GDM1 (cell line): Measurements from ENCODE around the gene TMEM212.

Experiments
- DNase-seq: peaks from one replicate; lab custom pipeline; 2025; lab: John Stamatoyannopoulos, UW

Gene TMEM212

GRCh38 chr3:171842864-171843518 is at the start of gene TMEM212:
Gene TMEM212 (plus strand): TSS chr3:171843349. CDS start chr3:171843384, 35 bp downstream.
- DNase-seq, result no peak

GRCh38 chr3:171796625-171797264 is 46.4 kb upstream of the TMEM212 start:
- no peak for DNase-seq

GRCh38 chr3:171797265-171797679 is 45.9 kb upstream of the TMEM212 start:
- DNase-seq, result no peak

GRCh38 chr3:171797873-171798272 is 45.3 kb upstream of the TMEM212 start:
- DNase-seq, result no peak

GRCh38 chr3:171799501-171799900 is 43.6 kb upstream of the TMEM212 start:
- DNase-seq, result no peak

- DNase-seq, result no peak
Observed at GRCh38 chr3:171801738-171802589, 41.2 kb upstream of the TMEM212 start.

GRCh38 chr3:171802590-171802956 is 40.6 kb upstream of the TMEM212 start:
- DNase-seq, result no peak

- no peak for DNase-seq
Observed at GRCh38 chr3:171803044-171803443, 40.1 kb upstream of the TMEM212 start.

GRCh38 chr3:171804618-171805389 is 38.3 kb upstream of the TMEM212 start:
- DNase-seq, result no peak

- no peak for DNase-seq
Observed at GRCh38 chr3:171805687-171806086, 37.5 kb upstream of the TMEM212 start.

- DNase-seq, result no peak
Observed at GRCh38 chr3:171806200-171807128, 36.7 kb upstream of the TMEM212 start.

- no peak for DNase-seq
Observed at GRCh38 chr3:171807129-171807675, 35.9 kb upstream of the TMEM212 start.

- no peak for DNase-seq
Observed at GRCh38 chr3:171807806-171808205, 35.3 kb upstream of the TMEM212 start.

- DNase-seq, result no peak
Observed at GRCh38 chr3:171809611-171809860, 33.6 kb upstream of the TMEM212 start.

GRCh38 chr3:171809861-171810628 is 33.1 kb upstream of the TMEM212 start, which contains the start of gene PLD1:
Gene PLD1 (minus strand): TSS chr3:171810483. CDS start chr3:171738051, 72,432 bp downstream.
- DNase-seq, result no peak

- DNase-seq, result no peak
Observed at GRCh38 chr3:171810629-171811294, 32.4 kb upstream of the TMEM212 start.

- no peak for DNase-seq
Observed at GRCh38 chr3:171811295-171811912, 31.7 kb upstream of the TMEM212 start.

- no peak for DNase-seq
Observed at GRCh38 chr3:171811913-171812335, 31.2 kb upstream of the TMEM212 start.

- no peak for DNase-seq
Observed at GRCh38 chr3:171812811-171813210, 30.3 kb upstream of the TMEM212 start.
